HG03378 (cell line): ENCODE measurements around the gene KIAA0753.
"Not testable (repeated sequence)": the region's sequence is repeated elsewhere in the genome, so short reads cannot be mapped to it uniquely, and the experiment has no call there.

Experiments
- ATAC-seq: cut with Tn5 transposase; IDR thresholded peaks from one replicate; pipeline ENCODE4 v1.9.1; 2021; ENCODE audit warnings: mild to moderate bottlenecking, moderate library complexity; ENCODE audit not compliant: unreplicated experiment

Gene KIAA0753

GRCh38 chr17:6599364-6599763, 41.1 kb downstream of the KIAA0753 start:
- no peak for ATAC-seq

- ATAC-seq, result no peak
Measured at GRCh38 chr17:6597727-6598126, 42.8 kb downstream of the KIAA0753 start.

DNA sequence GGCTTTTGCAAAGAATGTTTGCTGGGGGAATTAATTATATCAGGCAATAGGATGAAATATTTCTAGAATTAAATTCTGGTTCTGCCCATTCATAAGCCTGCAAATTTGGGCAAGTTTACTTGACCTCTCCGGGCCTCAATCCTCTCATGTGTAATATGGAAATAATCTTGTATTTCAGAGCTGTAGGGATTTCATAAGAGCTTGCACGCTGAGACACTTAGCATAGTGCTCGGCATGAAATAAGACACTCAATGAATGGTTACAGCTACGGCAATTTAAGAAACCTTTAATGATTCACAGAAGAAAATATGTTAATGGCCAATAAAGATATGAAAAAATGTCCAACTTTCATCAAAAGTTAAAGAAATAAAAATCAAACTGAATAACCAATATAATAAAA, 43.6 kb downstream of the KIAA0753 start:
- no peak for ATAC-seq

DNA sequence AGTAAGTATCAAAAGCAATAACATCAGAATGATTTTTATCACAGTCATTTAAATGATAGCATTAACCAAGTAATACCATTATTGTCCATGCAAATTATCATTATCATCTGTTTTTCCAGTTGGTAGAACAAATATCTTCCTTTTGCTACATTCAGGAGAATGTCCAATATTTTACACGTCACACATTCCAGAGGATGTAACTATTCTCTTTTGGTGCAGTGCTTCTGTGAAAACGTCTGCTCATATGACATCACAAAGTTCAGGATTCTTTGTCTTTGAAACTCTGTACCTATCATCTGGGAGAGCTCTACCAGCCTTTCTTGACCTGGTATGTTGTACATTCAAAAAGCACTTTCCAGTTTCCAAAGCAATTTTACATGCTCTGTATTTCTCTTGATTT, 44.0 kb downstream of the KIAA0753 start:
- ATAC-seq, result no peak

GRCh38 chr17:6596081-6596480, 44.4 kb downstream of the KIAA0753 start:
- no peak for ATAC-seq

GRCh38 chr17:6593371-6593770, 47.1 kb downstream of the KIAA0753 start:
- not testable (repeated sequence) for ATAC-seq

GRCh38 chr17:6592173-6592572, 48.3 kb downstream of the KIAA0753 start:
- no peak for ATAC-seq

DNA sequence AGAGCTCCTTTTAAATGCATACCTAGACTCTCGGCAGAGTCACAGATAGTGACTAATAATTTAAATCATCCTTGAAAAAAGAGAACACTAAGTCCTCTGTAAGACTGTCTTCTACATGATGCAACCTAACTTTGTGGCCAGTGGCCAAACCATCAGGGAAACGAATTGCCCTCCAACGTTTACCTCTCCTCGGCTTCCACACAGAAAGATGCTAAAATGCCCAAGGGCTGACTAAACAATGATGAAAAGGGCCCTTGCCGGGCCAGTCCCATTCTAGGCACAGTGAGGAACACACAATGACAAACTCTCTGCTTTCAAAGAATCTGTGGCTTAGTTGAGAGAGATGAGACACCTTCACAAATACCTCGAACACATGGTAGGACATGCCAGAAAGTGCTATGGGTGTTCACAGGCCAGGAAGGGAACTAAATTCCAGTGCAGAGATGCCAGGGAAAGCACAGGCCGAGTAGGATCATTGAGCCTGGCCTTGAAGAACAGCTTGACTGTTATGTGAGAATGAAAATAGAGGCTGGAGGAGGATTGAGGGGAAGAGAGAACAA, 48.8 kb downstream of the KIAA0753 start:
- ATAC-seq, result no peak

DNA sequence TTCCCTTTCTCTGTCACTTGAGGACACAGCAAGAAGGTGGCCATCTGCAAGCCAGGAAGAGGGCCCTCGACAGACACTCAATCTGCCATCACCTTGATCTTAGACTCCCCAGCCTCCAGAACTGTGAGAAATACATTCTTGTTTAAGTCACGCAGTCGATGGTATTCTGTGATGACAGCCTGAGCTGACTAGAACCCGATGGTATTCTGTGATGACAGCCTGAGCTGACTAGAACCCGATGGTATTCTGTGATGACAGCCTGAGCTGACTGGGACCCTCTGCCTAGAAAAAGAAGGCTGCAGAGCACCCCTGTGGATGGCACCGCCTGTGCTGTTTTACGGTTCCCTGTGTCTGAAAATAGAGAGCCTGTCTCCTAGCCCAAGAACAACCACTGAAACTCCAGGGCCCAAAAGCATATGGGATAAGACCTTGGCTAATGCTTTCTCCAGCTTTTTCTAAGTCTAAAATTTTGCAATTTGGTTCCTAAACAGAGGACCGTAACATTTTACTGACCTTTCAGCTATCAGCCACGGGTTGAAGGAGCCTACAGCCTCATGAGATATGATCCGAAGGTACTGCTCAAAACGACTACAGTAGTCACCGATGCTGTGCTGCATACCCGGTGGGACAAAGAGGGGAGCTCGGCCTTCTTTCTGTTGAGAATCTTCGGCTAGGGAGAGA, 51.1 kb downstream of the KIAA0753 start:
- ATAC-seq, result no peak

- ATAC-seq, result no peak
Measured at GRCh38 chr17:6588165-6588564, 52.3 kb downstream of the KIAA0753 start.

GRCh38 chr17:6587310-6587709, 53.2 kb downstream of the KIAA0753 start:
- no peak for ATAC-seq

DNA sequence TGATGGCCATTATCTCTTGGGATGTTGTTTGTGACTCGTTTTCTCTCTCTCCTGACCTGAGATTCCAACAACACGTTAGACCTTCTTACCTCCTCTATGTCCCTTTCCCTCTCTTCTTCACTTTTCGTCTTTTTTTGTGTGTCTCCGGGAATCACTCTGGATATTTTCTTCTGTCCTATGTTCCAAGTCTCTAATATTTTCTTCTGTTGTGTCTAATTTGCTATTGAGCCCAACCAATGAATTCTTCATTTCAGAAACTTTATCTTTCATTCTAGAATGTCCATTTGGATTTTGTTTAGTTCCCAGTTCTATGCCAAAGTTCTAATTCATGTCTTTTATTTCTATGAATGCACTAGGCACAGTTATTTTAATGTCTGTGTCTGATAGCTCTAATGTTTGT, 57.1 kb downstream of the KIAA0753 start:
- no peak for ATAC-seq

DNA sequence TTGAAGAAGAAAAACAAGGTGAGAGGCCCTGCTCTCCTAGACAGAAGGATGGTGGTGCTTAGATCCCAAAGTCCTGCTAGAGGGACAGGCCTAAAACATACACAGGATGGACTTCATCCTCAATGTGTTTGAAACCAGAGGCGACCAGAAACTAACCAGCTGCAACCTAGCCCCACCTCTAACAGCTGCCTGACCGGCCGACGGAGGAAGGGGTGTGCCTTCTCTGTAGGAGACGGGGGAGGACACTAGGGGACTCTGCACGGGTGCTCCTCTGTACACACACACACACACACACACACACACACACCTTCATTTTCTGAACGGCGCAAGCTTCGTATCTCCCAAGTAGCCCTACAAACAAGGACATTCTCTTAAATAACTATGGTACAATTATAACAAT, 59.9 kb downstream of the KIAA0753 start:
- no peak for ATAC-seq

DNA sequence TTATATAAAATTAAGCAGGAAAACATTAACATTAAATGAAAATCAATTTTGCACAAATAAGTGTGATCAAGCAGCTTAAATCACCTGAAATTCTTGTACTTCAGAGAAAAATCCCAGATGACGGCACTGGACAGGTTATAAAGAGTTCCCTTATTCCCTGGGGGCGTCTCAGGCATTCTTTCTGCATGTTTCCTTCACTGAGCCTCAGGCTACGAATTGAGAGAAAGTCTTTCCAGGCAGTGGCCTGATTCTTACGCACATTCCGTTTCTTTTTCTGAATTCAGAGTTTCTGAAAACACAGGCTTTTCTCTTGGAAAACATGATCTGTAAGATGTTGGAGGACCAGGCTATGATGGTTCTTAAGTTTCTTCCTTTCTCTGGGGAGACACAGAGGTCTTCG, 62.0 kb downstream of the KIAA0753 start:
- ATAC-seq, result no peak

DNA sequence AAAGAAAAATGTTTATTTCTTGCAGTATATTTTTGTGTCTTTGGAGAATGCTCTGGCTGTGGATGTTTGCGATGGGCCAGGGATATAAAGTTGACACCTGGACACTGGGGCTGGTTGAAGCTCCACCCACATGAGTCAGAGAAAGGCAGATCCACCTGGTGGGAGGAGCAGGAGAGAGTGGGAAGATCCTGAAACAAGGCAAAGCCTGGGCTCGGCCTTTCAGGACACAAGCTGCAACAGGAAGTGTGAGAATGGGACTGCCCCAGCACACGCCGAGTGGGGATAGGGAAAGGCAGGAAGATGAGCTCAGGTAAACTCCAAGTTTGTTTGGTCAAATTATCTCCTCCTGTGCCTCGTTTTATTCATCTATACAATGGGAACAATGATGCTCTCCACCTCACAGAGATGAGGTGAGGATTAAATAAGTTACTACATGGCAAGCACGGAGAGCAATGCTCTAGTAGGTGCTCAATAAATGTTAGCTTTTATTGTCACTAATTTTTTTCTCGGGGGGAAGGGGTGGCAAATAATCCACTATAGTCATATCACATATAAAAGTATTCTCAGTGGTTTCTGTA, 62.7 kb downstream of the KIAA0753 start:
- no peak for ATAC-seq

GRCh38 chr17:6576038-6576785, 64.3 kb downstream of the KIAA0753 start:
- no peak for ATAC-seq

GRCh38 chr17:6575596-6575988, 64.9 kb downstream of the KIAA0753 start:
- ATAC-seq, result no peak

DNA sequence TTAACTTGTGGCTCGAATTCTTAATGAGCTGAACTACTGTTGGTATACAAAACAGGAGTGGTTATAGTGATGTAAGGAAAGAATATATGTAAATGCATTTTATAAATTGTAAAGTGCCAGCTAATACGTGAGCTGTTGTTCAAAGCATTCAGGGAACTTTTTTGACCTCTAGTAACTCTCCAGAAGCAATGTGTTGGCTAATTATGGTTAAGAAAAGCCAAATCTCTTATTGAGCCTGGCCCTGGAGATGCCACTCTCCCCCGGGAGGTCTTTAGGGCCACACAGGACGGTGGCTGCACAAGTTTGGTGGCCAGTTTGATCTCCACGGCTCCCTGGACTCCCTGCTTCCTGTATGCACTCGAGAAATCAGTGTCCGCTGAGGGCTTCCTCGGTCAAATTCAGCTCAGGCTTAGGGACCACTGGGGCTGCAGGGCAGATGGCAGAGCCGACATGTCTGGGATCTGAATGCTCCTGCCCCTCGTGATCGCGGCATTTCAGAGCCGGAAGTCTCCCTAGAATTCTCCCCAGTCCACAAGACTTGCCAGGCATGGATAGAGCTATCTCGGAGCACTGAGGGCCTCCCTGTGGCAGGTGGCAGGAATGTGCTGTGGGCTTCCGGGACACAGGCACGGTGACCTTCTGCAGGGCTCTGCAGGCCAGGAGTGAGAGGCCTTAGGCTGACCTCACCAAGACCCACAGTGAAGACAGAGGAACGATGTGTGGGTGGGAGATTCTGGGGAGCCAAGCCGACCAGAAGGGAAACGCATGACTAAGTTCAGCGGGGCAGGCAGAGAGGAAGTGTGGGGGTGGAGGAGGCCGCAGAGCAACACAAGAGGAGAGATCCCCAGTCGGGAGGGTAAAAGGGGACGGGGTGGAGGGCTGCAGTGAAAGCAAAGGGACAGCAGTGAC, 65.6 kb downstream of the KIAA0753 start:
- no peak for ATAC-seq

DNA sequence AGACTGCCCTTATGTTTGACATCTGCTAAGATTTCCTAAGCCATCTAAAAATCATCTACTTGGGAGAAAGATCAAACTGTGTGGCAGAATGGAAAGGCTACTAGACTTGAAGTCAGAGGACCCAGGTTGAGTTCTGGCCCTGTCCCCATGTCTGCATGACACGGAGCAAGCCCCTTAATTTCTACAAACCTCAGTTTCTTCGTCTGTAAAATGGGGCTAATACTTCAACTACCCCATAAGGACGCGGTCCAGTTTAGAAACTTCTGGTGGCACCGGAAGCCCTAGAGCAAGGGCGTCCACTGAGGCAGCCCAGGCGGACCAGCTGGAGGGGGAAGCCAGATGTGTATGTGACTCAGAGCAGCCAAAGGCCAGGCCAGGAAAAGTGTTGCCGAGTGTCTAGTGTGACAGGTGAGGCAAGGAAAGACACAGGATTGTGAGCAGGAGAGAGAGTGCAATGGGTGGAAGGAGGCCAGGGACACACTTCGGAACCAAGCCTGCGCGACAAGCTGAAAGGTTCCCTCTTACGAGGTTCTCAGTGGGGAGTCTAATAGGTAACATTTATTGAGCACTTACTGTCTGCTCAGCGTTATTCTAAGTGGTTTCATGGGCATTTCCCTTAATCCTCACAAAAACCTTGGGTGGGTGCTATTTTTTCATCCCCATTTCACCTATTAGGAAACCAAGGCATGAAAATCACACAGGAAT, 66.4 kb downstream of the KIAA0753 start:
- ATAC-seq, result no peak

GRCh38 chr17:6573495-6573894, 67.0 kb downstream of the KIAA0753 start:
- ATAC-seq, result not testable (repeated sequence)
